Retina (tissue), 1 donor: ENCODE measurements around the gene AFTPH.
A peak's percentile ranks its signal among the peaks of the same experiment; 100 is the strongest.

Experiments
- DNase-seq: peaks from one replicate; pipeline ENCODE4 v3.0.0-alpha.2; 2016

AFTPH gene

DNA sequence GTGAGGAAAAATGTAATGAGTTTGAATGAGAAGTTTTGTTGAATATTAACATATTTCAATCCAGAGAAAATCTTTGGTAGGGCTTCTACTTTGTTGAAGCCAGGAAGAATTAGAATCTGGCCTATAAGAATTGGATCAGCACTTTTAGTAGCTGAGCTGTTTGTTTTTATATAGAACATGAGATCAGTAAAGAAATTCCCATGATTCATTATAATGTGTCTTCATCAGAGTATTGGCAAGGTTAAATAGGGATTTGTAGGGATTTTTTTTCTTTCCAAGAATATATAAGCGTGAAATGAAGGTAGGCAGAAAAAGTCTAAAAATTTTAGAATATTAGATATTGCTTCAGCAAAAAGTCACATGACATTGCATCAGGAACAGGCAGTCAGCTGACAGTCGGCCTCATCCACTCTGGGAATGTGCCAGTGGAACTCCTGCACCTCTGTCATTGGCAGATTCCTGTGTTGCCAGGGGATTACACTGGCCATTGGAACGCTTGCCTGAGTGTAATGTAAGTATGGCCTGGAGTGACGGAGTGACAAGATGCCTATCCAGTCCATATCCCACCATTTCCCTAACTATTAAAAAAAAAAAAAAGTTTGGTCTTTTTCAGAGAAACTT, 69.0 kb downstream of the AFTPH start:
- no peak for DNase-seq

DNA sequence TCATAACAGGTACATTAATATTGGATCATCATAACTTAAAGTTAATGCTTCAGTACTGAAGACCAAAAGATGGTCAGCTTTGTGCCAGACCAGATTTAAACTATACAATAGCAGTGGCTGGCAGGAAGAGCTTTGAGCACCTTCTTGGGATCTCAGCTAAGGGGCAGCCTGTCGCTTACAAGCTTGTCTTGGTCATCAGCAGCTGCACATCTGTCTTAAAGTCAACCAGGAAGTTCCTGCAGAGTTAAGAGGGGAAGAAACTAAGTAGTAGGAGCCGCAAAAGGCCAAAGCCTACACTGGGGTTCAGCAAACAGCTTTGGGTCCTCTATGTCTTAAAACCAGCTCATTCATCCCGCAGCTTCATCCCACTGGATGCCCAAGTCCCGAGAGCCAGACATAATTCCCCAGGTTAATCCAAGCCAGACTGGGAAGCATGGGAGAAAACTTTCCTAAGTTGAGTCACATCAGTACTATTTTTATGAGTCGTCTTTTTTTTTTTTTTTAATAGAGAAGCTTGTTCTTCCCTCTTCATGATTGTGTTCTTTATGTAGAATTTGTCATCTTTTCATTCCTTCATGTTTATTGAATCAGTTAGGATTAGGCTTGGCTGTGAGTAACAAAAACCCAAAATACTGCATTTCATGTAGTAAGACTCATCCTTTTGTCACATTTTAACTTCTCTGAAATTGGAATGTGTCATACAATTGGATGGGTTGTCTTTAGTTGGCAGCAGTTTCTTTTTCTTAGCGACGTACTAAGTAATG, 70.3 kb downstream of the AFTPH start:
- DNase-seq: no peak

DNA sequence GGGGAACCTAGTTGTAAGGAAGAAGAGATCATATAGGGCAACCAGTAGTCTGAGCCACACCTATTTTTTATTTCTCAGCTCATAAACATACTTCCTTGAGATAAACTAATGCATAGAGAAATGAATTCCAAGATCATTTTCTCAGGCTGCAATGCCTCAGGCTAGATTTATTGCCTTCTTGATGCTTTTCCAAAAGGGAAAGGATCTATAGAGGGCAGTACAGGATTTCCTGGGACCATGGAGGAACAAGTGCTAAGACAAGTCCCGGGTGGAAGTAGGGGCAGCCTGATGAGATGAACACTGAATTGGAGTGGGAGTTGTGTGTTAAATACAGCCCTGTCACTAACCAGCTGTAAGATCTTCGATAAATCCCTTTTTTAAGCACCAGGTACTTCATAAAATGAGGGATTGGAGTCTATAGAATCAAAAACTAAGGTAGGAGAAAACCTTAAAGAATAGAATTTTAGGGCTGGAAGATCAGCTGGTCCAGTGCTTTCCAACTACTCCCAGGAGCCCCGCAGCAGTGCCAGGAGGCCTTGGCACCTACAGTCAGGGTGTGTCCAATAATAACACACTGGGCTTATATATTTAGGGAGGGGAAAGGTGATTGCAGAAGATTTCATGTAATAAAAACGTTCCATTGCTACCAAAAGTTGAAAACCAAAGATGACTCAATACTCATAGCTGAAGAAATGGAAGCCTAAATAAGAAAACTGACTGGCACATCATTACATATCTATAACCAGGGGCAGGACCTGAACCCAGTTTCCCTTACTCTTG, 71.5 kb downstream of the AFTPH start:
- DNase-seq: no peak

DNA sequence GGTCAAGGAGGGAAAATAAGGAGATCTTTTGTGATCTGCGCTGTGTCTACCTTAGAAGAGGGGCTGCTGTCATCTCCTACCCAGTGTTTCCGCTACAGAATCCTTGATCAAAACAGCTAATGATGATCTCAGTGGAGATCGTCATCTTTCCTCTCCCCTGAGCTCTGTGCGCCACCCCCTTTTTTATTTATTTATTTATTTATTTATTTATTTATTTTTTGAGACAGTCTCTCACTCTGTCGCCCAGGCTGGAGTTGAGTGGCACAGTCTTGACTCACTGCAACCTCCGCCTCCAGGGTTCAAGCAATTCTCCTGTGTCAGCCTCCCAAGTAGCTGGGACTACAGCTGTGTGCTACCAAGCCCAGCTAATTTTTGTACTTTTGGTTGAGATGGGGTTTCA, 74.1 kb downstream of the AFTPH start:
- DNase-seq: no peak

DNA sequence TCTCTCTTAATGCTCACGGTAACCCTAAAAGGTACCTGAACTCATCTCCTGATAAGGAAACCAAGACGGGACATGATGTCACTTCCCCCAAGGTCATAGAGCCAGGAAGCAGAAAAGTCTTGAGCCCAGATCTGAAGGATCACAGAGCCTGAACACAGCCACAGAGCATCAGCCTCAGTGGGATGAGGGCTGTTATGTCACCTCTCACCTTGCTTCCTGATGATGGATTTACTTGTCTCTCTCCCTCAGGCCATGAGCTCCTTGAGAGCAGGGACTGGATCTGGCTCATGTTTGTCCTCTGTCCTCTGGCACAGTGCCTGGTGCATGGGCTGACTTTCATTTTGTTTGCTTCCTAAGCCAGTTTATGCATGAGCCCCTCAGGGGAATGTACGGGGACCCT, 75.3 kb downstream of the AFTPH start:
- no peak for DNase-seq

DNA sequence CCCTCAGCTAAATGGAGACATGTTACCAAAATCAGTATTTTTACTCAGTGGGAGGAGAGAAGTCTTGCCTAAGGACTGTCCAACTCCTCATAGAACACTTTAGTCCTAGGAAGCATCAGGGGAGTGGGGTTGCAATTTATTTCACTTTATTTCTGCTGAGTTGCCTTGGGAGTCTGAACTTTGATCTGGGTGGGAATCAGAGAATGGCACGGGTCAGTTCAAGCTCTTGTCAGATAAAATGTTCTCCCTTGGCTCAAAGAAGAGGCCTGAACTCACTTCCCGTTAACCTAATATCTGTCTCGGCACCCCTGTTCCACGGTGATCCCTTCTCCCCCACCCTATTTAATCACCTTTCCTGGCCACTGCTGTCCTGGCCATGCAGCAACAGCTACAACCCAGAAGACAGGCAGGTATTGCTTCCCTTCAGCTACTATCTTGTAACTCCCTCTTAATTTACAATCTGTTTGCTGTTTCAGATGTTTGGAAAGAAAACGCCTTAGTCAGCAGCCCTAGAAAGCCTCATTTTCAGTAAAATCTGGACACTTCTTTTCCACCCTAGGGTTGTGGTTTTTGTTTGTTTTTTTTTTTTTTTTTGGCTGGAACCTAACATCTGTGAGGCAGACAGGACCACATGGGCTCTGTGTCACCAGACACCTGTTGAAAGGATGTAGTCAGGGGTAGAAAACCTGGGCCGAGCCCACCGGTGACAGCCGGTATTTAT, 77.1 kb downstream of the AFTPH start:
- DNase-seq: no peak

DNA sequence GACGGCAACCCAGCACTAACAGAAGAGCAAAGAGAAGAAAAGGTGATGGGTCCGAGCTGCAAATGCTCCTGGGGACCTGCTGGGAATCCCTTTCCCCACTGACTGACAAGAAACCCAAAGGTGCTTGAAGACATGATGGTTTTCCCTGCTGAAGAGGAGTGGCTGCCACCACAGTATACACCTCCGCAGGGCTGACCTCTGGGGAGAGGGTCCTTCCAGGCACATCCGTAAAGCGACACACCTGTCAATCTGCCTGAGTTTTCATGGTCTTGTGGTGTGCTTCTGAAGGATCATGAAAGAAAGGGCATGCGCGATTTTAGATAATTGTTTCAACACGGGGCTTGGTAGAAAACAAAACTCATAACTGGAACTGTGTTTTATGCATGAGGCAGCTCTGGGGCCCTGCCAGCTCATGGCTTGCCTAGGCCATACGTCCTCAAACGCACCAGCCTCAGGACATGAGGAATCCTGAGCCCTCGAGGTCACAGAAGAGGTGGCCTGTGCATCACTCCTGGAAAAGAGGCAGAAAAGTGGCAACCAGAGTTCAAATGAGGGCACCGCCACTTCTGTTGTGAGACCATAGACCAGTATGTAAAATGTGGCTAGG, 77.8 kb downstream of the AFTPH start:
- DNase-seq: no peak

DNA sequence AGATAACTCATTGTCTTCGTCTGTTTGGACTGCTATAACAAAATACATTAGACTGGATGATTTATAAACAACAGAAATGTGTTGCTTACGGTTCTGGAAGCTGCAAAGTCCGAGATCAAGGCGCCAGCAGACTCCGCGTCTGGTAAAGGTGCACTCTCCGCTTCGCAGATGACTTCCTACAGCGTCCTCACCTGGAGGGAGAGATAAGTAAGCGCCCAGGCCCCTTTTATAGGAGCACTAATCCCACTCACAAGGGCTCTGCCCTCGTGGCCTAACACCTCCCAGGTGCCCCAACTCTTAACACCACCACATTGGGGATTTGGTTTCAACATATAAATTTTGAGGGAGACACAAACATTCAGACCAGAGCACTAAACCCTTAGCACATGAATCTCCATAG, 78.3 kb downstream of the AFTPH start:
- no peak for DNase-seq

DNA sequence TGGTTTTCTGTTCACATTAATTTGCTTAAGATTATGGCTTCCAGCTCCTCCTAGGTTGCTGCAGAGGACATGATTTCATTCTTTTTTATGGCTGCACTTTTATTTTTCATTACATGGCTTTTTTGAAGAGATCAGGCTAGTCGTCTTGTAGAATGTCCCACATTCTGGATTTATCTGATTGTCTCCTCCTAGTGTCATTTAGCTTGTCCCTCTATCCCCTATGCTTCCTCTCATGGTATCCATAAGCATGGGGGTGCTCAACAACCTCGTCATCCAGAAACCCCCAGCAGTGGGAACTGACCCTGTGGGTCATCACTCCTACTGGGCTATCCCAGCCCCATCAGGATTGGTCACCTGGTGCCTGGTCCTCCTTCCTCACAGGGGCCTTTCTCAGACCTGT, 80.0 kb downstream of the AFTPH start:
- no peak for DNase-seq

DNA sequence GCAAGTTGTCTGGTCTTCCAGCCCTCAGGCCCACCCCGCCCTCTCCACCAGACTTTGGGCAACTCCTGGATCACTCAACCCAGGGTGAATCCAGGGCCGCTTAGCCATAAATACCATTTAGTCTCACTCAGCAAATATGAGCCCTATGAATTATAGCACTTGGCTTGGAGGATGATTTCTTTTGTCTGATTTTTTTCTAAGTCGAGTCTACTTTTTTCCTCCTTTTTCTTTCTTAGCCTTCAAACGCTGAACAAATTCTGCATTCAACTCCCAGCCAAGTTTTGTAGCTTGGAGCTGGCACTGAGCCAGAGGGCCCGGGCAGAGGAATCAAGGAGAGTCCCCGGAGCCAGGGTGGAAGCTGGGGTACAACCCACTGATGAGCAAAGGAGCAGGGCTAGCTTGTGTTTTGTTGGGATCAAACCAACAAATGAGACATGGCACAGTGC, 80.9 kb downstream of the AFTPH start:
- DNase-seq: no peak

DNA sequence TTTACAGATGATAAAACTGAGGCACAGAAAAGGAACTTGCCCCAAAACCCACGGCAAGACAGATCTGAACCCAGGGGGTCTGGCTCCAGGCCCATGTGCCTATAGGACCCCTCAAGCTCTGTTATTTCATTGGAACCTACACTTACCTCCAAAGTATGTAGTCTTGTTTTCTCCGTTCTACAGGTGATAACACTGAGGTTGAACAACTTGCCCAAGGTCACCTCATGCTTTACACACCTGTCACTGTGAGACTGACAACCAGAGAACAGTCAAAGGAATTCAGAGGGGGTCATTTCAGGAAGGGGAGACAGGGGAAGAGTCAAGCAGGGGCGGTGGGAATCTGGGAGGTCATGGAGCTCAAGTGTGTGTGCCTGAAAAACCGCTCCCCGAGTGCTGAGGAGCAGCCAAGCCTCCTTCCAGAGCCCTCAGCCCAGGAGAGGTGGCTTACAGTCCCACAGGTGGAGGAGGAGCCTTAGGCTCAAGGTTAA, 81.9 kb downstream of the AFTPH start:
- no peak for DNase-seq

DNA sequence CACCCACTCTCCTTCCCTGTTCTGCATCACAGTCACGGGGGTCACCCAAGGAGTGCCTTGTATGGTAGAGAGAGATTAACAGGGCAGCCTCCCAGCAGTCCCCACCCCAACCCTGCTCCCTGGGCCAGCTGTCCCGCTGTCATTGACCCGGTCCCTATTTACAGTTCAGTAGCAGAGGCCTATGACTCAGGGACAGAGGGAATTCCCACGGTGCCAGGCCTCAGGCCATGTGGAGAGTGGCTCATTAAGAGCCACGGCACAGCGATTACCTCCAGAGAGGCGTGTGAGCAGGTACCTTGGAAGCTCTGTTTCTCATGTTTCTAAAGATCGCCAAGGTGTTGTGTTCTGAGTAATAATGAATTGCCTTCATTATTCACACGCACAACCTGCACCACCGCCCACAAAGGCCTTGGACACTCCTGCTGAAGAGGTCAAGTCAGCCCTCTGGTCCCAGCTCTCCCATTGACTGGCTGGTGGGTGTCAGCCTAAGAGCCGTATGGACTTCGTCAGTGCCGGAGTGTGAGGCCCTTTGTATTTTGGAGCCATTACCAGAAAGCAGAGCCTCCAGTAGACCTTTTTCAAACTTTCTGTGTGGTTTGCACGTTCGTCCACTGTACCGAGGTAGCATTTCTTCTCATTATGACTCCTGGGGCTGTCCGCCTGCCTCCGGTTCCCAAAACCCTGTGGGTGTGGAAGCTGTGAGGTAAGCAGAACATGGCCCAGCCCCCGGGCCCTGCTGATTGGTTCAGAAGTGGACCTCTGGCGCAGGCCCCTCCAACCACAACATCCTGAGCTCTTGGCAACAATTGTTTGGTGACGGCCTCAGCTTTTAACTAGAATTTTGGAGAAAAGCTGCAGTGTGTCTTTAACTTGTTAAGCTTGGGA, 82.6 kb downstream of the AFTPH start:
- DNase-seq: no peak

DNA sequence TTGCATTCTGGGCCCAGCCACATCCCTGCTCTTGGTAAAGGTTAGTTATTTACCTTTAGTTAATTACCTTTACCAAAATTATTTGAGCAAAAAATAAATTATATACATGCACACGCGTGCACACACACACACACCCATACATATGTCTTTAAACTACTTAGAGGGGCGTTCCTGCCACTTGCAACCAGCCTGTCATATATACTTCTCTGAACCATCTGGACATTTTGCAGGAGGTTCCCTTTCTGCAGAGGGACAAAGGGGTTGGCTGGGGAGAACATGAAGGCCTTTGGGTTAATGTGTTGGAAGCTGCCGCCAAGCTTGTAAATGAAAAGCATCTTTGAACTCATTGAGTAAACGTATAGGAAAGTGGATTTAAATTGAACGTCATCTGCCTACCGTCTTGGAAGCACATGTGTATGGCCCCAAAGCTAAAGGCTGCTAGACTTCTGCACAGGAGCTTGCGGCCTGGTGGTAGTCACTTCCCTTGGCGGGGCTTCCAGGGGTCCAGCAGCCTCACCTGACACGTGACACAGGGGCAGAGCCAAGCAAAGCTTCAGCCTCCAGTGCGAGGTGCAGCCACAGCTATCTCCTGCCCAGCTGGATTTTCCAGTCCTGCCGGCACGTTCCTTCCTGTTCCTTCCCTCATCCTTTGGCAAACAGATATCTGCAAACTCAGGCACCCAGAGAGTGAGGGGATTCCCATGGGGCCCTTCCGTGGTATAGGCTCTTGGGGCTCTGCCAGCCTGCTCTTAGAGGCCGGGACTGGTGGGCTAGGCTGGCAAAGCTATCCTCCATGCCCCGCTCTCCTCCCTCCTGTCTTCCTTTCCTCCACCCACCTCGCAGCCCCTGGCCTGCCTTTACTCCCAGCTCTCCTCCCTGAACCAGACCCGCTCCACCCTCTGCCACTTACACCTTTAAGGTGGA, 83.5 kb downstream of the AFTPH start:
- no peak for DNase-seq

DNA sequence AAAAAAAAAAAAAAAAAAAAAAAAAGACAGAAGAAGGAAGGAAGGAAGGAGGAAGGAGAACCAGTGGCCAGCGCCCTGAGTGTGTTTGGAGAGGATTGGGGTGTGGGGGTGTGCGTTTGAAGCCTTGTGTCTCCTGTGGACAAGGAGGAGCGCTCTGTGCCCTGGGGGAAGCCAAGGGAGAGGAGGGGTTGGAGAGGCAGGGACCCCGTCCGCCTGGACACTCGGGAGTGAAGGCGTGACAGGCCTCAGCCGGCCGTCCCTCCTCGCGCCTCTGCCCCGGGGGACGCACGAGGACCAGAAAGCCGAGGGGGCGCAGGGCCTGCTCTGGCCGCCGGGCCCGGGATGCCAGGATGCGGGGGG, 84.7 kb downstream of the AFTPH start:
- DNase-seq: no peak

DNA sequence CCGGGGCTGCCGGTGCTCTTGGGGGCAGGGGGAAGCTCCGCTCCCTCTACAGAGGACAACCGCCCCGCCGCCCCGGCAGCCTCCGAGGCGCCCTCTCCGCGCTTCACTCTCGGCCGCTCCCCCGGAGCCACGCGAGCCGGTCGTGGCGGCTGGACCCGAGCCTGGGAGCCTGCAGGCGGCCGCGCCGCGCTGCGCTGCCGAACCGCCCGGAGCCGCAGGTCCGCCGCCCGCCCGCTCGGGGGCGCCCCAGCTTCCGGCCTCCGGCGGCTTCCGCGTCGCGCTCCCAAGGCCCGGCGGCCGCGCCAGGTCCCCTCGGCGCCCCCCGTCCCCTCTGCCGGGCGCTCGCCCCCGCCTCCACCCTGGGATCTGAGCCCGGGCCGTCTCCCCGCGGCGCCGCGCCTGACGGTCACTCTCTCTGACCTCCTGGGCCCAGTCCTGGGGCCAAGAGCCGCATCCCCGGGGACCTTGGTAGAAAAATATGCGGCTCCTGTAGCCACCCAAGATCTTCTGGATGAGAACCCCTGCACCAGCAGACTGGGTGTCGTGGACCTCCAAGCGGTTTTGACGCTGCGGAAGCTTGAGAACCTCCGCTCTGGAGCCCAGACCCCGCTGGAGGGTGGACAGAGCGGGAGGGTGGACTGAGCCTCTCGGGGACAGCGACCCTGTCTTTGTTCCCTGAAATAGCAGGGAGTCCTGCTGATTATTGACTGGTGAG, 85.3 kb downstream of the AFTPH start:
- DNase-seq: peak; percentile 77

DNA sequence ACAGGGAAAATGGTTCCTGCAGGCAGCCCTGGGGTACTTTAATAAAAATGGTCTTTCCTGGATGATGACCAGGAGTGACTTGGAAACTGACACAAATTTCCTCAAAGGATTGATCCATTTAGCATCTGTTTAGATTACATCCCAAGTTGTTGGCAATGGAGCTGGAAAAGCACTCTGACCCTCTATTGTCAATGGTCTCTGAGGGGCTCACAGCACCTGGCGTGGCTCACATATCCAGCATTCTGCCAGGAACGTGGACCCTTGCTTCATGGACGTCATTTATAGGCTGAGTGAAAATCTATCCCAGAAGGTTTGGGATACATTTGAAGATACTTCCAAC, 85.8 kb downstream of the AFTPH start:
- DNase-seq: no peak

DNA sequence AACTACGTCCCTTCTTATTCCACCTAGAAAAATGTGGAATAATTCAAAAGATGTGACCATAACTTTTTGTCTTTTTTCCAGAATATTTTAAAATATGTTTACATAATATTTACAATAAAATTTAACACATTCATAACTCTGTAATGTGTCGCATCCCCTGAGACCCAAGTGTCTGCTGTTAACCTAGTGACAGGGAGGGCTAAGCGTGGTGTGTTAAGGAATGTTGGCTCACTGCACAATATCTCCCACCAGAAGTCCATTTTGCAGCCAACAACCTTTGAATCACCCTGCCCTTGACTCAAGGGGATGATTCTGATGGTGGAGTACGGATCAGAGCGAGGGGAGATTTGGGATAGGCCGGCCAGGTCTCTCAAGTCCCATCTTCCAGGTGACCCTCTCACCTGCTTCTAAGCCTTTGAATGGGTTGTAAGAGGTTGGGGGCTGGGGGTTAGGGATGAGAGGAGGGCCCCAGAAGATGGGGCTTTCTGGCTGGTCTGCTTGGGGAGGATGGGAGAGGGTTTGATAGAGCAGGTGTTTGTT, 86.3 kb downstream of the AFTPH start:
- DNase-seq: no peak

DNA sequence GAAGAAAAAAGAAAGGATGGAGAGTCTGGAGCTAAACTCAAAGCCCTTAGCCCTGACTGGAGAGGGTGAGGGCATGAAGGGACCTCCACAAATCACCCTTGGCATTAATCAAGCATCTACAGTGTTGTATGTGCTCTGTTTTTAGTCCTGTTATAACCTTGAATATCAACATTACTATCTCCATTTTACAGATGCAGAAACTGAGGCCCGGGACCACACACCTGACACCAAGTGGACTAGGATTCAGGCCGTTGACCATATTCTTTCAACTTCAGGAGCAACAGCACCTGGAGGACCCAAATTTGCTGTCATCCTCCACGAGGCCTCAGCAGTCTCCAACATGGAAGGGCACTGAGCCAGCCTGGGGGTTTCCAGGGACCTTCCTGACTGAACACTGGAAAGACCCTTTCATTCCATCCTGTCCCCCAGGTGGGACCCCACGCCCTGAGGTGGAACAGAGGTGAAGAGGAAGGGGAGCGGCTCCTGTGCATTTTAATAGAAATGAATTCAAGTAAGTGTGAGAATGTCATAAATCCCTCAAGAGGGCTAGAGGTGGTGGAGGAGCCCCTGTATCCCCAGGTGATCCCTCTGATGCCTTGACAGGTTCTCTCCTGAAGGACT, 88.6 kb downstream of the AFTPH start:
- no peak for DNase-seq

DNA sequence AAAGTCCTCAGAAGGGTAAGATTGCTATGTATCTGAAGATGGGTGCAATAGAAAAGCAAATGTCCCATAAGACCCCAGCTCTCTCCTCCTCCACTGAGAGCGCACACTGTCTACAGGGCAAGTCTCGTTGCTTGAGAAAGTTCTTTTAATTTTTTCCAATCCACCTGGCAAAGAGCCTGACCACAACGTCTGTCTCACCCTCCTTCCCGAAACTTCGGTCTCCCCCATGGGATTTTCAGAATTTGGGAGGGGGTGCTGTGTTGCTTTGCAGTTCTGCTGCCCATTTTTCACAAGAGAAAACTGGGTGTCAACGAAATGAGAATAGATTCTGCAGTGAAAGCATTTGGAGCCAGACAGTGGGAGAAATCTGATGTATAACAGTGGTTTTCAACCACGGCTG, 89.1 kb downstream of the AFTPH start:
- no peak for DNase-seq
